Spleen (tissue), 11 donors: ENCODE results near the gene JAZF1. TPM values are rescaled to one million over a fixed set of nuclear protein-coding genes. Genes with fewer than 3 reads are reported as not detected.

Experiments used
- DNase-seq: peaks from one replicate; pipeline ENCODE4 v3.0.0-alpha.2; 2020
- H3K27ac ChIP-seq, 8 donors: fragments of 200-600 bp; sonication (generic) in 7 of 8; 1 replicate in 4 of 8; 2 replicates in 4 of 8; pipeline versions ENCODE4 v1.5.0 to v1.8.0; 2016 to 2021; ENCODE audit warnings: inconsistent platforms in 4 of 8, mild to moderate bottlenecking in 4 of 8, moderate library complexity in 1 of 8
- H3K27me3 ChIP-seq, 7 donors: fragments of 200-600 bp; sonication (generic) in 6 of 7; replicated peaks in 1 of 7; 1 replicate in 4 of 7; 2 replicates in 3 of 7; pipeline versions ENCODE4 v1.5.0 to v1.8.0; 2016 to 2021; ENCODE audit warnings: inconsistent platforms in 3 of 7, mild to moderate bottlenecking in 1 of 7
- H3K36me3 ChIP-seq, 6 donors: fragments of 200-600 bp; sonication (generic) in 5 of 6; 1 replicate in 4 of 6; 2 replicates in 2 of 6; pipeline versions ENCODE4 v1.5.0 to v1.8.0; 2016 to 2021; ENCODE audit warnings: inconsistent platforms in 2 of 6
- H3K4me1 ChIP-seq, 6 donors: fragments of 200-600 bp; sonication (generic) in 5 of 6; 1 replicate in 3 of 6; 2 replicates in 3 of 6; pipeline versions ENCODE4 v1.5.0 to v1.8.0; 2016 to 2021; ENCODE audit warnings: inconsistent platforms in 3 of 6
- H3K4me3 ChIP-seq, 8 donors: fragments of 200-600 bp; sonication (generic) in 7 of 8; 1 replicate in 4 of 8; 2 replicates in 4 of 8; pipeline versions ENCODE4 v1.5.0 to v1.8.0; 2016 to 2021; ENCODE audit warnings: inconsistent platforms in 4 of 8, mild to moderate bottlenecking in 4 of 8, moderate library complexity in 2 of 8
- H3K9me3 ChIP-seq, 8 donors: fragments of 200-600 bp; sonication (generic) in 7 of 8; 1 replicate in 4 of 8; 2 replicates in 4 of 8; pipeline versions ENCODE4 v1.5.0 to v1.8.0; 2016 to 2021; ENCODE audit warnings: inconsistent platforms in 4 of 8
- POLR2A ChIP-seq, 3 donors: fragments of 450-650 bp; IDR thresholded peaks; one replicate each; pipeline ENCODE4 v1.5.1; 2017; ENCODE audit warnings: antibody characterized with exemption in 3 of 3, mild to moderate bottlenecking in 1 of 3
- POLR2AphosphoS5 ChIP-seq, 3 donors: sonication (generic); formaldehyde crosslinking; IDR thresholded peaks; one replicate each; pipeline ENCODE4 v1.5.1; 2017; ENCODE audit warnings: antibody characterized with exemption in 3 of 3
- WGBS, 5 donors: extraction: QIAGEN DNeasy Blood & Tissue Kit in 3 of 5; methylation state at CpG; one replicate each; pipeline versions ENCODE4 v1.1.5 to v1.1.7; 2013 to 2018; 5-methylcytosine and 5-hydroxymethylcytosine counted together
- intact Hi-C: fragments of 100-400 bp; cut with DNase I; formaldehyde crosslinking; loops from one replicate; pipeline ENCODE4 v1.15.0; 2023; ENCODE audit warnings: low total_unique reads
- polyA plus RNA-seq, 3 donors: library from polyadenylated mRNA; stranded (reverse); fragments of 200-250 nt; gene quantifications; one replicate each; pipeline ENCODE4 v1.2.1, GENCODE V29; 2013
- total RNA-seq, 7 donors: library from RNA; depleted of rRNA in 3 of 7; stranded (reverse); fragments of >200 nt in 3 of 7; fragmentation: NEBNext Ultra II Directional in 4 of 7; extraction: Animal tissue kit (Norgen Biotek cat#: 25700) in 4 of 7; gene quantifications; one replicate each; pipeline versions ENCODE4 v1.1.0 to v1.2.1, GENCODE V29; 2016 to 2021
- TF ChIP-seq, protein P1 (sequence below), 11 experiments: fragments of 200-600 bp in 7 of 11; fragments of 450-650 bp in 4 of 11; sonication (generic) in 4 of 11; IDR thresholded peaks in 8 of 11; conservative IDR thresholded peaks in 3 of 11; 1 replicate in 7 of 11; 2 replicates in 4 of 11; pipeline versions ENCODE4 v1.4.0 to v1.8.0; 2016 to 2021; ENCODE audit warnings: antibody characterized with exemption in 11 of 11, inconsistent platforms in 4 of 11, mild to moderate bottlenecking in 1 of 11
- donor health status: healthy with polysubstance abuse.
- donor health status: DM: no; HTN: no; CAD: no; lungs with moderate emphysema.
- donor health status: DM: no; HTN: no; CAD: no.
- donor health status: Bipolar disorder and iron deficiency.
- donor health status: healthy.
- donor health status: DM: no; HTN: no; CAD: no.
- donor health status: DM: yes; HTN: yes; CAD: no.

JAZF1 gene
- total and polyA plus RNA-seq, 10 donors = 13.5 to 33.8 (median 24.7) TPM

- Histone ChIP-seq H3K4me3 (no peak overlapping the region), H3K27me3 (no peaks in the 10 kb centered on the region), H3K36me3 (peaks cover 0 to 13% (median 0%) of the 10 kb centered on the region in 6 donors), H3K27ac (no peak overlapping the region), H3K9me3 (no peaks in the 10 kb centered on the region), H3K4me1 (peaks cover 0 to 16% (median 9%) of the 10 kb centered on the region in 6 donors)
- 85 to 94% (median 88%) methylated on average over 8 of the region's 8 CpGs for WGBS, 5 donors
- DNase-seq = no peak
- intact Hi-C loops = no loop called here
- TF ChIP-seq, protein P1, sequence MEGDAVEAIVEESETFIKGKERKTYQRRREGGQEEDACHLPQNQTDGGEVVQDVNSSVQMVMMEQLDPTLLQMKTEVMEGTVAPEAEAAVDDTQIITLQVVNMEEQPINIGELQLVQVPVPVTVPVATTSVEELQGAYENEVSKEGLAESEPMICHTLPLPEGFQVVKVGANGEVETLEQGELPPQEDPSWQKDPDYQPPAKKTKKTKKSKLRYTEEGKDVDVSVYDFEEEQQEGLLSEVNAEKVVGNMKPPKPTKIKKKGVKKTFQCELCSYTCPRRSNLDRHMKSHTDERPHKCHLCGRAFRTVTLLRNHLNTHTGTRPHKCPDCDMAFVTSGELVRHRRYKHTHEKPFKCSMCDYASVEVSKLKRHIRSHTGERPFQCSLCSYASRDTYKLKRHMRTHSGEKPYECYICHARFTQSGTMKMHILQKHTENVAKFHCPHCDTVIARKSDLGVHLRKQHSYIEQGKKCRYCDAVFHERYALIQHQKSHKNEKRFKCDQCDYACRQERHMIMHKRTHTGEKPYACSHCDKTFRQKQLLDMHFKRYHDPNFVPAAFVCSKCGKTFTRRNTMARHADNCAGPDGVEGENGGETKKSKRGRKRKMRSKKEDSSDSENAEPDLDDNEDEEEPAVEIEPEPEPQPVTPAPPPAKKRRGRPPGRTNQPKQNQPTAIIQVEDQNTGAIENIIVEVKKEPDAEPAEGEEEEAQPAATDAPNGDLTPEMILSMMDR (IDR thresholded peaks at IDR 0.05 in 8 of 11, conservative IDR thresholded peaks at IDR 0.05 in 3 of 11) = no peak
- no peak for TF ChIP-seq POLR2AphosphoS5 (IDR thresholded peaks at IDR 0.05)
- no peak for TF ChIP-seq POLR2A (IDR thresholded peaks at IDR 0.05)
Observed at GRCh38 chr7:27876756-27877155, 303.8 kb downstream of the JAZF1 start.

DNA sequence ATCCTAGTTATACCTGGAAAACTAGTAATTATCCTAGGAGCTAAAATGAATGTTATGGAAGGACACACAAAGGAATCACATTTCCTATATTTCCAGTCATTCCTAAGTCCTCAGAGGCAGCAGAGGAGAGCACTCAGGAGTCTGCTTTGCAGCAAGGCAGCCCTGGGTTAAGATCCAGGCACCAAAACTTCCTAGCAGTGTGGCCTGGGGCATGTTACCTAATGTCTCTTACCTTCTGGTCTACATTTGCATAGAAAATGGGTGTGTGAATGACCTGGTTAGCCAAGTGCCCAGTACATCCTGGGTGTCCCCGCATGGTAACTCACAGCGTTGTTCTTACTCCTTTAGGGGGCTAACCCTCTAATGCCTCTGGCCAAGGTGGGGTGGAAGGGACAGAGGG is 304.8 kb downstream of the JAZF1 start:
- 90 to 100% (median 95%) methylated on average over 2 of the region's 2 CpGs for WGBS, 5 donors

DNA sequence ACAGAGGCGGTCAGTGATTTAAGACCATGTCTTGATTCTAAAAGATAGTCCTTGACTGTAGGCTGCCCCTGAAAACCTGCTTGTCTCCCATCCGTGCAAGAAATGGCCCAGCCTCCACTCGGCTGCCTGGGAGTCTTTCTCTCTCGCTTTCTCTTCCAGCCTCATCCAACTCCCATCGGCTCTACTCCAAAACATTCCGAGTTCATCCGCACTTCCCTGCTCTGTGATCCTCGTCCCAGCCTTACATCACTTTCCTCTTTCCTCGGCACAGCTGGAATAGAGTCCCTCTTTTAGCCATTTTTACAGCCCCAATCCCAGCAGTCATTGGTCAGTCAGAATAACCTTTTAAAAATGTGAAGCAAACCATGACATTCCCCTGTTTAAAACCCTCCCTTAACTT is 305.5 kb downstream of the JAZF1 start:
- intact Hi-C loops = no loop called here
- no peak for TF ChIP-seq POLR2A (IDR thresholded peaks at IDR 0.05)
- TF ChIP-seq POLR2AphosphoS5 (IDR thresholded peaks at IDR 0.05) = no peak
- TF ChIP-seq, protein P1 (IDR thresholded peaks at IDR 0.05 in 8 of 11, conservative IDR thresholded peaks at IDR 0.05 in 3 of 11) = no peak
- Histone ChIP-seq H3K9me3 (no peaks in the 10 kb centered on the region), H3K4me3 (no peak overlapping the region), H3K36me3 (peaks cover 0 to 13% (median 0%) of the 10 kb centered on the region in 6 donors), H3K27me3 (no peaks in the 10 kb centered on the region), H3K27ac (no peak overlapping the region), H3K4me1 (peaks cover 0 to 16% (median 9%) of the 10 kb centered on the region in 6 donors)
- WGBS, 5 donors = 94 to 97% (median 96%) methylated on average over 9 of the region's 9 CpGs
- no peak for DNase-seq

More for the DNA sequence above, 304.8 kb downstream of the JAZF1 start:
- no peak overlapping the region for H3K27ac ChIP-seq
- H3K9me3 ChIP-seq = no peaks in the 10 kb centered on the region
- no peak overlapping the region for H3K4me3 ChIP-seq
- TF ChIP-seq, protein P1 (IDR thresholded peaks at IDR 0.05 in 8 of 11, conservative IDR thresholded peaks at IDR 0.05 in 3 of 11) = no peak
- TF ChIP-seq POLR2A (IDR thresholded peaks at IDR 0.05) (no peak), POLR2AphosphoS5 (IDR thresholded peaks at IDR 0.05) (no peak)
- peaks cover 0 to 13% (median 0%) of the 10 kb centered on the region in 6 donors for H3K36me3 ChIP-seq
- H3K27me3 ChIP-seq = no peaks in the 10 kb centered on the region
- peaks cover 0 to 16% (median 9%) of the 10 kb centered on the region in 6 donors for H3K4me1 ChIP-seq
- intact Hi-C loops = no loop called here
- DNase-seq = no peak

DNA sequence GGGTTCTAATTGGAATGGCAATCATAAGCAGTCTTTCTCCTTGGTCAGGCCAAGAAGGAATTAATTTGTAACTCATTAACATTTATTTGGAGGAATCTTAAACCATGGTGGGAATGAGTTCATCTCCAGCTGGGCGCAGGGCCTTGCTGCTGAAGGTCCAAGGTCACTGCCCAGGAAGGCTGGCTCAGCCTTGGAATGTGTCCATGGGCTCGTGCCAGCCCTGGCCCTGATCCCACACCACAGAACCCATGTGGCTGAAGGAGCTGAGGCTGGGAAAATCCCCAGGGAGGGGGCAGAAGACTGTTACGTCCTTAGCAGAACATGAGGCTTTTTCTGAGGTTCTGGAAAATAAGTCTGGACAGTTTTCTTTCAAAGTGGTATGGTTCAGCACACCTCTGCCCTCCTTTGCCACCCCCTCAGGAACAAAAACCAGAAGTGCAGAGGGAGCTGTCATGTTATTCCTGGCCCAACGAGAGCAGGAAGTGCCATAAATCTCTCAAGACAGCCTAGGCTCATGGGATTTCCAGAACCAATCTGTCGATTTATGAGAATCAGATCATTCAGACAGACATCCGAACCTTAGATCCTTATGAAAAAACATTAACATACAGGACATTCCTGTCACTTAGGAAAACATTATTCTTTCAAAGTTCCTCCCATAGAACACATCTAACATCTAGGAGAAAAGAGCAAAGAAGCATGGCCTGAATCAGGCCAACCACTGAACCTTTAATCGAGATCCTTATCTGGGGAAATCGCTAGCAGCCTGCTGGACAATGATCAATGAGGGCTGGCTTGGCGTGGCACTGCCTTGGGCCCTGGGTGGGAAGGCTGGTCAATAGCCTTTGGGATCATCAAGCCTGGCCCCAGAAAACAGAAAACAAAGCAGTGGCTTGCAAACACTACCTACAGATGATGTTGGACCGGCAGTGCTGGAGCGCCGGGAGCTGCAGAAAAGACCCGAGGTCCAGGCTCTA is 306.3 kb downstream of the JAZF1 start:
- H3K4me3 ChIP-seq = no peak overlapping the region
- no peaks in the 10 kb centered on the region for H3K27me3 ChIP-seq
- DNase-seq = no peak
- intact Hi-C loops = no loop called here
- TF ChIP-seq POLR2A (IDR thresholded peaks at IDR 0.05) (no peak), POLR2AphosphoS5 (IDR thresholded peaks at IDR 0.05) (peak; percentile 53 to 69 (median 57))
- TF ChIP-seq, protein P1 (IDR thresholded peaks at IDR 0.05 in 8 of 11, conservative IDR thresholded peaks at IDR 0.05 in 3 of 11) = no peak
- peak overlapping the region in 3 of 8 donors; percentile 15 to 31 (median 19) for H3K27ac ChIP-seq
- peaks cover 0 to 16% (median 9%) of the 10 kb centered on the region in 6 donors for H3K4me1 ChIP-seq
- H3K9me3 ChIP-seq = no peaks in the 10 kb centered on the region
- 67 to 70% (median 68%) methylated on average over 13 of the region's 13 CpGs for WGBS, 5 donors
- peaks cover 0 to 13% (median 0%) of the 10 kb centered on the region in 6 donors for H3K36me3 ChIP-seq
